ENCODE data around the gene CEP120. TPM values are rescaled to one million over a fixed set of nuclear protein-coding genes. Genes with fewer than 3 reads are reported as not detected.
A peak's percentile ranks its signal among the peaks of the same experiment; 100 is the strongest.

Gene CEP120
- total and polyA plus RNA-seq, 2 of the 4 experiments (the other 2 are of a cell fraction): 6.7 to 46.1 TPM

- dilution Hi-C loops (cut with HindIII; ENCODE audit: low sequenced_read_pairs, unreplicated experiment): no loop called here
- DNase-seq (peak; percentile 32), ATAC-seq (ENCODE audit: low read depth) (no peak; the same call in 1 of the 2 replicates)
- H3K14ac ChIP-seq (replicated peaks; ENCODE audit: low read depth, low read length): no peak overlapping the region
- ChIA-PET CTCF (interaction anchor here (1.1 kb wide), 1 partner anchor 210 kb away, joined by 3 read pairs; no protein-coding TSS in a partner anchor), POLR2A (ENCODE audit: unreplicated experiment) (no interaction called here)
- no peaks in the 10 kb centered on the region for H4K20me1 ChIP-seq (ENCODE audit: insufficient read depth, low read length)
- WGBS, 2 experiments (ENCODE audit: extremely low coverage in 2 of 2, insufficient read length in 1 of 2): no CpG with 5 or more reads among the region's 1 CpG
- no peaks in the 10 kb centered on the region; the same call in 1 of the 2 replicates for H3K4me1 ChIP-seq (ENCODE audit: control insufficient read depth, insufficient read depth, low read length)
- BruUV-seq (replicated peaks): no TSS peak
- H3K9me3 ChIP-seq (ENCODE audit: control insufficient read depth, insufficient read depth, low read length): no peaks in the 10 kb centered on the region
- no peak overlapping the region for H3K4ac ChIP-seq (ENCODE audit: low read depth, low read length)
- no peak overlapping the region for H2BK20ac ChIP-seq (ENCODE audit: low read depth, low read length)
- no peak overlapping the region for H2BK5ac ChIP-seq (ENCODE audit: low read depth, low read length, poor library complexity, severe bottlenecking)
- no peak overlapping the region for H2AK9ac ChIP-seq (replicated peaks; ENCODE audit: low read depth, low read length, poor library complexity)
- H4K5ac ChIP-seq (ENCODE audit: low read depth, low read length): no peak overlapping the region
- H3K27ac ChIP-seq (ENCODE audit: insufficient read depth, low read length): no peak overlapping the region
- H3K27me3 ChIP-seq (ENCODE audit: control insufficient read depth, insufficient read depth, low read length): no peaks in the 10 kb centered on the region
- no peak overlapping the region for H2AK5ac ChIP-seq (ENCODE audit: low read depth, low read length)
- intact Hi-C loops (cut with micrococcal nuclease): loop anchor here (2.0 to 10.0 kb wide), 4 partner anchors 471 to 1173 kb away; no protein-coding TSS in a partner anchor
- no peak overlapping the region for H4K91ac ChIP-seq (ENCODE audit: insufficient read depth, low read depth, low read length)
- H3K23ac ChIP-seq (ENCODE audit: low read depth, low read length): no peak overlapping the region
- H4K8ac ChIP-seq (ENCODE audit: low read depth in 2 of 2, low read length in 2 of 2): no peak overlapping the region
- no peak overlapping the region for H3K56ac ChIP-seq (ENCODE audit: extremely low read depth, insufficient read depth, low read length)
- H2BK15ac ChIP-seq (ENCODE audit: low read depth, low read length): no peak overlapping the region
- TF ChIP-seq MAFK (IDR thresholded peaks at IDR 0.05; ENCODE audit: low read depth, low read length) (no peak), CTCF (conservative IDR thresholded peaks at IDR 0.05; ENCODE audit: low read depth, low read length) (peak; percentile 42), MAZ (IDR thresholded peaks at IDR 0.05; ENCODE audit: borderline replicate concordance, low read depth, low read length) (no peak), NFE2L2 (IDR thresholded peaks at IDR 0.05; ENCODE audit: low read depth, low read length) (no peak), BHLHE40 (IDR thresholded peaks at IDR 0.05; ENCODE audit: low read depth, low read length) (no peak), RAD21 (IDR thresholded peaks at IDR 0.05; ENCODE audit: low read length) (0 out of 2 replicates have a peak, but pooled peaks have one; percentile 39), MXI1 (IDR thresholded peaks at IDR 0.05; ENCODE audit: borderline replicate concordance, low read depth, low read length) (no peak), SMC3 (IDR thresholded peaks at IDR 0.05; ENCODE audit: low read depth, low read length) (peak; percentile 43)
- TF ChIP-seq, protein P1, sequence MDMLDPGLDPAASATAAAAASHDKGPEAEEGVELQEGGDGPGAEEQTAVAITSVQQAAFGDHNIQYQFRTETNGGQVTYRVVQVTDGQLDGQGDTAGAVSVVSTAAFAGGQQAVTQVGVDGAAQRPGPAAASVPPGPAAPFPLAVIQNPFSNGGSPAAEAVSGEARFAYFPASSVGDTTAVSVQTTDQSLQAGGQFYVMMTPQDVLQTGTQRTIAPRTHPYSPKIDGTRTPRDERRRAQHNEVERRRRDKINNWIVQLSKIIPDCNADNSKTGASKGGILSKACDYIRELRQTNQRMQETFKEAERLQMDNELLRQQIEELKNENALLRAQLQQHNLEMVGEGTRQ (IDR thresholded peaks at IDR 0.05; ENCODE audit: low read depth, low read length): no peak
- no peak overlapping the region for H2BK120ac ChIP-seq (ENCODE audit: low read depth, low read length)
- H3K4me2 ChIP-seq (ENCODE audit: low read depth, low read length): no peak overlapping the region
- peaks cover 4% of the 10 kb centered on the region for H3K36me3 ChIP-seq (ENCODE audit: control insufficient read depth, insufficient read depth, low read length)
- no peak overlapping the region for H2AFZ ChIP-seq (replicated peaks; ENCODE audit: low read length, poor library complexity)
- H3K9ac ChIP-seq (ENCODE audit: low read depth, low read length): no peak overlapping the region
- no peak overlapping the region for H3K18ac ChIP-seq (ENCODE audit: low read depth, low read length)
- H3K79me1 ChIP-seq (ENCODE audit: low read depth in 1 of 2, low read length in 2 of 2): no peaks in the 10 kb centered on the region
- in situ Hi-C loops (cut with MboI; ENCODE audit: low sequenced_read_pairs): no loop called here
- H3K9me1 ChIP-seq (ENCODE audit: insufficient read depth, low read length): no peaks in the 10 kb centered on the region
- H3K4me3 ChIP-seq (ENCODE audit: insufficient read depth, low read depth, low read length): no peak overlapping the region
Measured at GRCh38 chr5:123367739-123368138, 55.5 kb downstream of the CEP120 start.

Data from IMR-90 (cell line).